Neutrophil (primary cell): Measurements from ENCODE around the gene ATXN10.

Experiments used
- H3K27ac ChIP-seq: fragments of 200-600 bp; sonication (generic); 2 replicates; pipeline ENCODE4 v1.5.1; 2016; ENCODE audit warnings: mild to moderate bottlenecking, moderate library complexity
- H3K27me3 ChIP-seq: fragments of 200-600 bp; sonication (generic); 2 replicates; pipeline ENCODE4 v1.6.0; 2016; ENCODE audit warnings: mild to moderate bottlenecking
- H3K36me3 ChIP-seq: fragments of 200-600 bp; sonication (generic); 2 replicates; pipeline ENCODE4 v1.5.1; 2017
- H3K4me1 ChIP-seq, 2 experiments: fragments of 200-600 bp in 1 of 2; sonication (generic) in 1 of 2; 1 replicate in 1 of 2; 2 replicates in 1 of 2; pipeline versions ENCODE4 v1.5.1 to v1.6.1; 2013 to 2016; ENCODE audit warnings: low read depth in 1 of 2, low read length in 1 of 2, mild to moderate bottlenecking in 1 of 2, moderate library complexity in 1 of 2; ENCODE audit not compliant: control insufficient read depth in 1 of 2, insufficient read depth in 1 of 2
- H3K4me3 ChIP-seq, 2 experiments: fragments of 200-600 bp in 1 of 2; sonication (generic) in 1 of 2; 1 replicate in 1 of 2; 2 replicates in 1 of 2; pipeline ENCODE4 v1.5.1; 2013 to 2016; ENCODE audit warnings: low read depth in 1 of 2, low read length in 1 of 2, mild to moderate bottlenecking in 1 of 2, moderate library complexity in 1 of 2
- H3K9me3 ChIP-seq: fragments of 200-600 bp; sonication (generic); 2 replicates; pipeline ENCODE4 v1.5.1; 2016
- CTCF ChIP-seq: fragments of 200-600 bp; sonication (generic); IDR thresholded peaks from 2 replicates; pipeline ENCODE4 v1.5.1; 2016; ENCODE audit warnings: antibody characterized with exemption

Gene ATXN10

GRCh38 chr22:45885941-45886395 is 214.3 kb downstream of the ATXN10 start:
- Histone ChIP-seq H3K4me3 (no peak overlapping the region), H3K27me3 (peaks cover 65% of the 10 kb centered on the region), H3K4me1 (no peaks in the 10 kb centered on the region), H3K36me3 (no peaks in the 10 kb centered on the region), H3K9me3 (no peaks in the 10 kb centered on the region), H3K27ac (no peak overlapping the region)
- no peak for TF ChIP-seq CTCF

- Histone ChIP-seq H3K4me3 (no peak overlapping the region), H3K36me3 (no peaks in the 10 kb centered on the region), H3K4me1 (no peaks in the 10 kb centered on the region), H3K9me3 (no peaks in the 10 kb centered on the region), H3K27me3 (peaks cover 65% of the 10 kb centered on the region), H3K27ac (no peak overlapping the region)
- TF ChIP-seq CTCF = no peak
These were observed 214.9 kb downstream of the ATXN10 start for GRCh38 chr22:45886540-45886939.

- no peaks in the 10 kb centered on the region for H3K9me3 ChIP-seq
- H3K27ac ChIP-seq = no peak overlapping the region
- no peak for TF ChIP-seq CTCF
- H3K36me3 ChIP-seq = no peaks in the 10 kb centered on the region
- no peaks in the 10 kb centered on the region for H3K4me1 ChIP-seq
- peaks cover 65% of the 10 kb centered on the region for H3K27me3 ChIP-seq
- no peak overlapping the region for H3K4me3 ChIP-seq
These were observed 215.8 kb downstream of the ATXN10 start for GRCh38 chr22:45887202-45888131.

- no peaks in the 10 kb centered on the region for H3K4me1 ChIP-seq
- H3K27me3 ChIP-seq = peaks cover 65% of the 10 kb centered on the region
- H3K27ac ChIP-seq = no peak overlapping the region
- TF ChIP-seq CTCF = no peak
- H3K4me3 ChIP-seq = no peak overlapping the region
- no peaks in the 10 kb centered on the region for H3K9me3 ChIP-seq
- no peaks in the 10 kb centered on the region for H3K36me3 ChIP-seq
These were observed 216.8 kb downstream of the ATXN10 start for GRCh38 chr22:45888221-45889092.

GRCh38 chr22:45889093-45889538 is 217.5 kb downstream of the ATXN10 start:
- Histone ChIP-seq H3K9me3 (no peaks in the 10 kb centered on the region), H3K36me3 (no peaks in the 10 kb centered on the region), H3K4me1 (no peaks in the 10 kb centered on the region), H3K27ac (no peak overlapping the region), H3K27me3 (peaks cover 67% of the 10 kb centered on the region), H3K4me3 (no peak overlapping the region)
- TF ChIP-seq CTCF = no peak
